Measurements from ENCODE around the gene PROP1.
"Not testable (repeated sequence)": the region's sequence is repeated elsewhere in the genome, so short reads cannot be mapped to it uniquely, and the experiment has no call there.

PROP1 gene

GRCh38 chr5:177982072-177982727, 13.8 kb downstream of the PROP1 start:
- DNase-seq: peak in 1 of 2 experiments; percentile 11

- no peak for DNase-seq
Observed at GRCh38 chr5:177981296-177982071, 14.6 kb downstream of the PROP1 start.

GRCh38 chr5:177980743-177981151, 15.3 kb downstream of the PROP1 start:
- DNase-seq: no peak

- not testable (repeated sequence) for DNase-seq
Observed at GRCh38 chr5:177977600-177977999, 18.4 kb downstream of the PROP1 start.

GRCh38 chr5:177973066-177973635, 22.9 kb downstream of the PROP1 start:
- no peak for DNase-seq

GRCh38 chr5:177972613-177973012, 23.4 kb downstream of the PROP1 start:
- DNase-seq: no peak

- not testable (repeated sequence) for DNase-seq
Observed at GRCh38 chr5:177972014-177972413, 24.0 kb downstream of the PROP1 start.

- DNase-seq: no peak
Observed at GRCh38 chr5:177968661-177969211, 27.3 kb downstream of the PROP1 start.

GRCh38 chr5:177967221-177967887, 28.7 kb downstream of the PROP1 start:
- DNase-seq: no peak

GRCh38 chr5:177966839-177967166, 29.2 kb downstream of the PROP1 start:
- DNase-seq: no peak

- DNase-seq: peak in 1 of 2 experiments; percentile 42
Observed at GRCh38 chr5:177966009-177966838, 29.8 kb downstream of the PROP1 start.

- DNase-seq: no peak
Observed at GRCh38 chr5:177964471-177964870, 31.6 kb downstream of the PROP1 start.

GRCh38 chr5:177963966-177964365, 32.1 kb downstream of the PROP1 start:
- DNase-seq: no peak

- DNase-seq: no peak
Observed at GRCh38 chr5:177959315-177959714, 36.7 kb downstream of the PROP1 start.

GRCh38 chr5:177958696-177959095, 37.3 kb downstream of the PROP1 start:
- DNase-seq: no peak

GRCh38 chr5:177957241-177957640, 38.8 kb downstream of the PROP1 start:
- no peak for DNase-seq

- not testable (repeated sequence) for DNase-seq
Observed at GRCh38 chr5:177953101-177953500, 42.9 kb downstream of the PROP1 start.

GRCh38 chr5:177949656-177950055, 46.4 kb downstream of the PROP1 start:
- DNase-seq: not testable (repeated sequence)

GRCh38 chr5:177949065-177949464, 47.0 kb downstream of the PROP1 start:
- not testable (repeated sequence) for DNase-seq

GRCh38 chr5:177947912-177948311, 48.1 kb downstream of the PROP1 start:
- not testable (repeated sequence) for DNase-seq

GRCh38 chr5:177945601-177946283, 50.3 kb downstream of the PROP1 start:
- DNase-seq: peak; percentile 20 to 37

GRCh38 chr5:177945145-177945544, 50.9 kb downstream of the PROP1 start:
- DNase-seq: not testable (repeated sequence)
